ENCODE measurements around the gene ATP6V0A1. TPM values are rescaled to one million over a fixed set of nuclear protein-coding genes. Genes with fewer than 3 reads are reported as not detected.

The ATP6V0A1 gene
- total RNA-seq, 1 donor from 2014 or later: 20.0 TPM

GRCh38 chr17:42530952-42531454 lies 72.3 kb downstream of the ATP6V0A1 start:
- FAIRE-seq (no peak), DNase-seq (ENCODE audit: low read depth) (no peak)

GRCh38 chr17:42531455-42532354 lies 73.0 kb downstream of the ATP6V0A1 start:
- Histone ChIP-seq H3K27me3 (ENCODE audit: control insufficient read depth, insufficient read depth, low read length) (no peaks in the 10 kb centered on the region), H3K4me3 (ENCODE audit: low read depth, low read length) (peak overlapping the region; percentile 39), H3K36me3 (ENCODE audit: control insufficient read depth, insufficient read depth, low read length) (no peaks in the 10 kb centered on the region)
- peak; percentile 33 for TF ChIP-seq CTCF (IDR thresholded peaks at IDR 0.05; ENCODE audit: insufficient read depth, low read length, severe bottlenecking)
- FAIRE-seq (no peak), DNase-seq (ENCODE audit: low read depth) (peak; percentile 20)

More at GRCh38 chr17:42530952-42531454, 72.3 kb downstream of the ATP6V0A1 start:
- Histone ChIP-seq H3K36me3 (ENCODE audit: control insufficient read depth, insufficient read depth, low read length) (no peaks in the 10 kb centered on the region), H3K27me3 (ENCODE audit: control insufficient read depth, insufficient read depth, low read length) (no peaks in the 10 kb centered on the region), H3K4me3 (ENCODE audit: low read depth, low read length) (no peak overlapping the region)
- TF ChIP-seq CTCF (IDR thresholded peaks at IDR 0.05; ENCODE audit: insufficient read depth, low read length, severe bottlenecking): no peak

- FAIRE-seq: no peak
- H3K36me3 ChIP-seq (ENCODE audit: control insufficient read depth, insufficient read depth, low read length): peaks cover 1% of the 10 kb centered on the region
- H3K27me3 ChIP-seq (ENCODE audit: control insufficient read depth, insufficient read depth, low read length): no peaks in the 10 kb centered on the region
- no peak for DNase-seq (ENCODE audit: low read depth)
- H3K4me3 ChIP-seq (ENCODE audit: low read depth, low read length): peak overlapping the region; percentile 60
- no peak for TF ChIP-seq CTCF (IDR thresholded peaks at IDR 0.05; ENCODE audit: insufficient read depth, low read length, severe bottlenecking)
Observed at GRCh38 chr17:42535155-42536047, 76.7 kb downstream of the ATP6V0A1 start.

- Histone ChIP-seq H3K4me3 (ENCODE audit: low read depth, low read length) (peak within 1 kb of the TSS; percentile 60), H3K27me3 (ENCODE audit: control insufficient read depth, insufficient read depth, low read length) (no peaks in the 10 kb centered on the region), H3K36me3 (ENCODE audit: control insufficient read depth, insufficient read depth, low read length) (peaks cover 1% of the 10 kb centered on the region)
- no peak for TF ChIP-seq CTCF (IDR thresholded peaks at IDR 0.05; ENCODE audit: insufficient read depth, low read length, severe bottlenecking)
- FAIRE-seq (no peak), DNase-seq (ENCODE audit: low read depth) (peak; percentile 36)
Observed at GRCh38 chr17:42536048-42536371, 77.3 kb downstream of the ATP6V0A1 start, which contains the start of gene NAGLU. Gene NAGLU (plus strand): TSS chr17:42536241. CDS start chr17:42536273, 32 bp downstream.

- DNase-seq (ENCODE audit: low read depth) (peak; percentile 27), FAIRE-seq (no peak)
Observed at GRCh38 chr17:42536372-42537155, 77.9 kb downstream of the ATP6V0A1 start.

More at GRCh38 chr17:42536372-42537155, 77.9 kb downstream of the ATP6V0A1 start:
- peaks cover 3% of the 10 kb centered on the region for H3K36me3 ChIP-seq (ENCODE audit: control insufficient read depth, insufficient read depth, low read length)
- no peaks in the 10 kb centered on the region for H3K27me3 ChIP-seq (ENCODE audit: control insufficient read depth, insufficient read depth, low read length)
- H3K4me3 ChIP-seq (ENCODE audit: low read depth, low read length): peak overlapping the region; percentile 60
- no peak for TF ChIP-seq CTCF (IDR thresholded peaks at IDR 0.05; ENCODE audit: insufficient read depth, low read length, severe bottlenecking)
